Epithelial cell of esophagus (primary cell): ENCODE data around the gene CDK13.
A peak's percentile ranks its signal among the peaks of the same experiment; 100 is the strongest.

Experiments used
- DNase-seq: peaks from one replicate; pipeline ENCODE4 v3.0.0; 2010; ENCODE audit warnings: low read depth
- H3K4me3 ChIP-seq: 2 replicates; pipeline ENCODE4 v1.5.1; 2011; ENCODE audit warnings: mild to moderate bottlenecking, low read length, control low read depth
- TF ChIP-seq, protein P1 (sequence below): IDR thresholded peaks from 2 replicates; pipeline ENCODE4 v1.5.1; 2011; ENCODE audit warnings: low read depth, mild to moderate bottlenecking, low read length, control low read depth, inconsistent platforms; ENCODE audit not compliant: insufficient read depth; ENCODE audit errors: missing control alignments

The CDK13 gene

GRCh38 chr7:40059057-40059456, 109.0 kb downstream of the CDK13 start:
- no peak overlapping the region for H3K4me3 ChIP-seq
- DNase-seq, result no peak
- TF ChIP-seq, protein P1, sequence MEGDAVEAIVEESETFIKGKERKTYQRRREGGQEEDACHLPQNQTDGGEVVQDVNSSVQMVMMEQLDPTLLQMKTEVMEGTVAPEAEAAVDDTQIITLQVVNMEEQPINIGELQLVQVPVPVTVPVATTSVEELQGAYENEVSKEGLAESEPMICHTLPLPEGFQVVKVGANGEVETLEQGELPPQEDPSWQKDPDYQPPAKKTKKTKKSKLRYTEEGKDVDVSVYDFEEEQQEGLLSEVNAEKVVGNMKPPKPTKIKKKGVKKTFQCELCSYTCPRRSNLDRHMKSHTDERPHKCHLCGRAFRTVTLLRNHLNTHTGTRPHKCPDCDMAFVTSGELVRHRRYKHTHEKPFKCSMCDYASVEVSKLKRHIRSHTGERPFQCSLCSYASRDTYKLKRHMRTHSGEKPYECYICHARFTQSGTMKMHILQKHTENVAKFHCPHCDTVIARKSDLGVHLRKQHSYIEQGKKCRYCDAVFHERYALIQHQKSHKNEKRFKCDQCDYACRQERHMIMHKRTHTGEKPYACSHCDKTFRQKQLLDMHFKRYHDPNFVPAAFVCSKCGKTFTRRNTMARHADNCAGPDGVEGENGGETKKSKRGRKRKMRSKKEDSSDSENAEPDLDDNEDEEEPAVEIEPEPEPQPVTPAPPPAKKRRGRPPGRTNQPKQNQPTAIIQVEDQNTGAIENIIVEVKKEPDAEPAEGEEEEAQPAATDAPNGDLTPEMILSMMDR, result no peak

DNA sequence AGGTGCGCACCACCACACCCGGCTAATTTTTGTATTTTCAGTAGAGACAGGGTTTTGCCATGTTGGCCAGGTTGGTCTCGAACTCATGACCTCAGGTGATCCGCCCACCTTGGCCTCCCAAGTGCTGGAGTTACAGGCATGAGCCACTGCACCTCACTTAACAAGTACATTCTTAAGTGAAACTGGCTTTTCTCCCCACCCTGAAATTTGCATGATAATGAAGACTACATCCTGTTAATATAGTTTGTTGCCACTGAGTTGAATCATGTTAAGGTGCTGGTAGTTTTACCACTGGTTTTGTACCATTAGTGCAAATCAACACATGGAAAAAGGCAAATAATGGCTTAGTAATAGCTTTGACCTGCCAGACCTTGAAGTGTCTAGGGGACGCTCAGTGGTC, 122.2 kb downstream of the CDK13 start:
- DNase-seq, result peak; percentile 27
- H3K4me3 ChIP-seq, result no peak overlapping the region
- TF ChIP-seq, protein P1, result no peak

DNA sequence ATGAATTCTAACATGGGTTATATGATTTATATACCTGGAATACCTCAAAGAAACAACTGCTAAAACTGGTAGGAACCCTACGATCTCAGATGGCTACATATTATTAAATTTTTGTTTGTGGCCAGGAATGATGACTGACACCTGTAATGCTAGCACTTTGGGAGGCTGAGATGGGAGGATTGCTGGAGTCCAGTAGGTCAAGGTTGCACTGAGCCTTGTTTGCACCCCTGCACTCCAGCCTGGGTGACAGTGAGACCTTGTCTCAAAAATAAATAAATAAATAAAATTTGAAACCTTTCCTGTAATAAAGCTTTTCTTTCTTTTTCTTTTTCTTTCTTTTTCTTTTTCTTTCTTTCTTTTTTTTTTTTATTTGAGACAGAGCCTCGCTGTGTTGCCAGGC, 123.2 kb downstream of the CDK13 start:
- H3K4me3 ChIP-seq, result no peak overlapping the region
- TF ChIP-seq, protein P1, result no peak
- no peak for DNase-seq

DNA sequence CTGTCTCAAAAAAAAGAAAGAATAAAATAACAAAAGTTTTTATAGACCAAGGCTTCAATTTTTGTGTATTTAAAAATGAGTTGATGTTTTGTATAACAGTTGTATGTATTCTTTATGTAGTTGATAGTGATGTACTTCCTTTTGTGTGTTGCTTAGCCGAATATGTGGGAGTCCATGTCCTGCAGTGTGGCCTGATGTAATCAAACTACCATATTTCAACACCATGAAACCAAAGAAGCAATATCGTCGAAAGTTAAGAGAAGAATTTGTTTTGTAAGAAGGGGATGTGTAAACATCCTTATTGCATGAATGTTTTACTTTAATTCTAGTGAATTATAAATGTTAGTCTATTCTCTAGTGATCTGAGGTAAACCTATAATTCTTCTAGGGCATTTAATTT, 127.8 kb downstream of the CDK13 start:
- TF ChIP-seq, protein P1, result no peak
- H3K4me3 ChIP-seq, result no peak overlapping the region
- DNase-seq, result no peak

GRCh38 chr7:40092182-40092581, 142.1 kb downstream of the CDK13 start:
- DNase-seq, result peak; percentile 8
- H3K4me3 ChIP-seq, result no peak overlapping the region
- TF ChIP-seq, protein P1, result no peak

- TF ChIP-seq, protein P1, result no peak
- no peak overlapping the region for H3K4me3 ChIP-seq
- DNase-seq, result no peak
These were observed 143.7 kb downstream of the CDK13 start for GRCh38 chr7:40093631-40094350.

DNA sequence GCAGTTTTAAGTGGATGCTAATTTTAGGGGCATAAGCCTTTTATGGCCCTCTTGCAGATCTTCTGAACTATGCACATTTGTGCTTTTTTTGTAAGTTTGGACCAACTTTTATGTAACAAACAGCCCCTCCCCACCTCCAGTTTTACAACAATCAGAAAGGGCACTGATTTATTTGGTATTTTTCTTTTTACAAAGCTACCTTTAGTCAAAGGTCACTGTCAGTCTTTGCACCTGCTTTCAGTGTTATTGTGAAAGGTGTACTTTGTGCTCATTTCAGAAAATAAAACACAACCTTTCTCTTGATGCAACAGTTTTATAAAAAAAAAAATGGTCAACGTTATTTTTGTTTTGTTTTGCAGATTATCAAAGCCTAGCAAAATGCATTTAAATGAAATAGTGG, 145.2 kb downstream of the CDK13 start:
- TF ChIP-seq, protein P1, result no peak
- DNase-seq, result no peak
- H3K4me3 ChIP-seq, result no peak overlapping the region
